ENCODE measurements around the gene DCLK1.

The DCLK1 gene

DNA sequence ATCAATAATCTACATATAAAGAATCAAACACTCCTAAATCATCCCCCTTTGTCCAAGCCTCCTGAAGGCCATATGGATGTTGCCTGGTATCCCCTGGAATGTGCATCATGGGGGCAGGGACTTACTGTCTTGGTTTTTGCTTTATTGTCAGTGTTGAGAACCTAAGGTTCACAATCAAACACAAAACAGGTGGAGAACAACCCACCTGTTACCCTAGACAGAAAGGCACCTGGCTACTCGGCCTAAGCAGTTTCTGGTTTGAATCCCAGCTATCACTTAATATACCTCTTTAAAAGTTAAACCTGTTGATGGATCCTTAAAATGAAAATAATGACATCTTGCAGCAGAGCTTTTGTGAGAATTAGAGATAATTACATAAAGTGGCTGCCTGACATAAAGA, 68.9 kb downstream of the DCLK1 start:
- DNase-seq (ENCODE audit: low read depth), result no peak
- TF ChIP-seq, protein P1, sequence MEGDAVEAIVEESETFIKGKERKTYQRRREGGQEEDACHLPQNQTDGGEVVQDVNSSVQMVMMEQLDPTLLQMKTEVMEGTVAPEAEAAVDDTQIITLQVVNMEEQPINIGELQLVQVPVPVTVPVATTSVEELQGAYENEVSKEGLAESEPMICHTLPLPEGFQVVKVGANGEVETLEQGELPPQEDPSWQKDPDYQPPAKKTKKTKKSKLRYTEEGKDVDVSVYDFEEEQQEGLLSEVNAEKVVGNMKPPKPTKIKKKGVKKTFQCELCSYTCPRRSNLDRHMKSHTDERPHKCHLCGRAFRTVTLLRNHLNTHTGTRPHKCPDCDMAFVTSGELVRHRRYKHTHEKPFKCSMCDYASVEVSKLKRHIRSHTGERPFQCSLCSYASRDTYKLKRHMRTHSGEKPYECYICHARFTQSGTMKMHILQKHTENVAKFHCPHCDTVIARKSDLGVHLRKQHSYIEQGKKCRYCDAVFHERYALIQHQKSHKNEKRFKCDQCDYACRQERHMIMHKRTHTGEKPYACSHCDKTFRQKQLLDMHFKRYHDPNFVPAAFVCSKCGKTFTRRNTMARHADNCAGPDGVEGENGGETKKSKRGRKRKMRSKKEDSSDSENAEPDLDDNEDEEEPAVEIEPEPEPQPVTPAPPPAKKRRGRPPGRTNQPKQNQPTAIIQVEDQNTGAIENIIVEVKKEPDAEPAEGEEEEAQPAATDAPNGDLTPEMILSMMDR (IDR thresholded peaks at IDR 0.05; ENCODE audit: low read depth, low read length, missing control alignments), result no peak
- H3K4me3 ChIP-seq (ENCODE audit: low read depth, low read length), result no peak overlapping the region
- in situ Hi-C loops (cut with HindIII; ENCODE audit: low sequenced_read_pairs), result no loop called here

DNA sequence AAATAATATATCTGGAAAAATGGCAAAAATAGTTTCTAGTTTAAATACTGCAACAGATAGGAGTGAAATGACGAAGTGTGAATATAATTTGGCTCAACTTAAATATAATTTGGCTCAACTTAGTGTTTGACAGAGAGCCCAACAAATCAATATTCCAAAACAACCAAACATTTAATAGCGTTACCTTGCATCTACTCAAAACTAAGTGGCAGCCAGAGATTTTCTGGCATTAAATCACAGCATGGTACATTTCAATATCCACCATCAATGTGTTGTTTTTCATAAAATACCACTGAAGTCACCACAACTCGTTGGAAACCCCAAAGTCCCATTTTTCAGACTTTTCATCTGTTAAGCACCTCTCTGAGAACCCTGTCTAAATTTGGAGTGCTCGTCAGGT, 69.6 kb downstream of the DCLK1 start:
- no peak overlapping the region for H3K4me3 ChIP-seq (ENCODE audit: low read depth, low read length)
- no peak for DNase-seq (ENCODE audit: low read depth)
- in situ Hi-C loops (cut with HindIII; ENCODE audit: low sequenced_read_pairs), result no loop called here
- TF ChIP-seq, protein P1 (IDR thresholded peaks at IDR 0.05; ENCODE audit: low read depth, low read length, missing control alignments), result no peak

DNA sequence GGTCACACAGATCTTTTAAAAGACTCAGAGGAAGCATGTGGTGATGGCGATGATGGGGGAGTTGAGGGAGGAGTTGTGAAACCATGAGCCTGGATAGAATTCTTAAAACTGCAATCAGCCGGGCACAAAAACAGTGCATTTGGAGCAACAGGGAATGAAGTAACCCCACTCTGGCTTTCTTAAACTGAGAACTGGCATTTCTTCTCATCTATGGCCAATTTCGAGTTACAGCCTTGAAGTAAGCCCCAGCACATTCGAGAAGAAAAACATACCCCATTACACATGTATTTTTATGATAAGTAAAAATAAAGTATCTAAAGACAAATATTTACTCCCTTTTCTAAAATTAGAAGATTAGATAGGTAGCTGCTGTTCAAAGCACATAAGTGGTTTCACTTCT, 70.1 kb downstream of the DCLK1 start:
- TF ChIP-seq, protein P1 (IDR thresholded peaks at IDR 0.05; ENCODE audit: low read depth, low read length, missing control alignments), result no peak
- no peak overlapping the region for H3K4me3 ChIP-seq (ENCODE audit: low read depth, low read length)
- no peak for DNase-seq (ENCODE audit: low read depth)
- in situ Hi-C loops (cut with HindIII; ENCODE audit: low sequenced_read_pairs), result no loop called here

DNA sequence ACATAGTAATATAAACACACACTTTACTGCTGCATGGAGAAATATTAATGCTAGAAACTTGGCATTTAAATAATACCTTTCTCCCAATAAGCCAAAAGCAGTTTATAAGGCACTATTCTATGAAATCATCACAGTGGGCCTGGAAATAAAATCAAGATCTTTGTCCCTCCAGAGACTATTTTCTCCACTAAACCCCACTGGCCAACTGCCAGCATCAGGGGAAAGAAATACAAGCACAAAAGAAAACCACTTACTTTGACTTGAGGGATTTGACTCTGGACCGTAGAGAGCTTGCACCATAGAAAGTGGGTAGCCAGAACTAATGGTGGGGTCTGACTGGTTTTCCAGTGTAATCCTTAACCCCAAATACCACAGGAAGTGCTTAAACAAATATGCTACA, 71.9 kb downstream of the DCLK1 start:
- TF ChIP-seq, protein P1 (IDR thresholded peaks at IDR 0.05; ENCODE audit: low read depth, low read length, missing control alignments), result no peak
- peak; percentile 62 for DNase-seq (ENCODE audit: low read depth)
- H3K4me3 ChIP-seq (ENCODE audit: low read depth, low read length), result no peak overlapping the region
- in situ Hi-C loops (cut with HindIII; ENCODE audit: low sequenced_read_pairs), result no loop called here

DNA sequence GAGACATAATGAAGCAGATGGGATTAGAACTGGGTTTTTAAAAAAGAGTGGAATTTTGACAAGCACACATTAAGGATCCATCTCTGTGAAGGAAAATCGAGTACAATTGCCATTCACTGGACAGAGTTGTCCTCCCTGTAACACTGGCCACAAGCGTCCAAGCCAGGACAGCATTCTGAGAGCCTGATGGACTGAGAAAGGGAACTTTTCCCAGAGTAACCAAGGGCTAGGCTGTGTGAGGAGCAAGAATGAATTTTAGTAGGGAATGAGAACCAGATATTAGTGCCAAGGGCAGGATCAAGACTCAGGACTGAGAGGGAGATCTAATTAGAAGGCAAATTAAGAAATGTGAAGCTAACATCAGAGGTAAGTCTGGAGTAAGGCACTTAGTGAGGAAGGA, 73.1 kb downstream of the DCLK1 start:
- in situ Hi-C loops (cut with HindIII; ENCODE audit: low sequenced_read_pairs), result no loop called here
- no peak for DNase-seq (ENCODE audit: low read depth)
- TF ChIP-seq, protein P1 (IDR thresholded peaks at IDR 0.05; ENCODE audit: low read depth, low read length, missing control alignments), result no peak
- no peak overlapping the region for H3K4me3 ChIP-seq (ENCODE audit: low read depth, low read length)

DNA sequence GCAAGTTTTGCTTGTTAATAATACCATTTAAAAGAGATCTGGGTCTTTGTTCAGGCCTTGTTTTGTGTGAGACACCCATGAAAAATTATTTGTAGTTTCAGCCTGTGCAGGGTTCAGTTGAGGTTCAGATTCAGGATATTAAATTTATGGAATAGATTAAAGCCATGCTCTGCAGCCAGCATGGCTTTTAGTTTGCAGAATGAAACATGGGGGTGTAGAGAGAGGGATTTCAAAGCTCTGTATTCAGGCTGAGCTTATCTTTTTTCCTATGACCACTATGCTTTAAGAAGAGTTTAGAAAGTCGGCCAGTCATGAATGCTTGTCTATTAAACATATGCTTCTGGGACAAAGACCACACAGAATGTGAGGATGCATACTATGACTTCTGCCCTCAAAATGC, 73.6 kb downstream of the DCLK1 start:
- H3K4me3 ChIP-seq (ENCODE audit: low read depth, low read length), result no peak overlapping the region
- DNase-seq (ENCODE audit: low read depth), result no peak
- TF ChIP-seq, protein P1 (IDR thresholded peaks at IDR 0.05; ENCODE audit: low read depth, low read length, missing control alignments), result no peak
- in situ Hi-C loops (cut with HindIII; ENCODE audit: low sequenced_read_pairs), result no loop called here

DNA sequence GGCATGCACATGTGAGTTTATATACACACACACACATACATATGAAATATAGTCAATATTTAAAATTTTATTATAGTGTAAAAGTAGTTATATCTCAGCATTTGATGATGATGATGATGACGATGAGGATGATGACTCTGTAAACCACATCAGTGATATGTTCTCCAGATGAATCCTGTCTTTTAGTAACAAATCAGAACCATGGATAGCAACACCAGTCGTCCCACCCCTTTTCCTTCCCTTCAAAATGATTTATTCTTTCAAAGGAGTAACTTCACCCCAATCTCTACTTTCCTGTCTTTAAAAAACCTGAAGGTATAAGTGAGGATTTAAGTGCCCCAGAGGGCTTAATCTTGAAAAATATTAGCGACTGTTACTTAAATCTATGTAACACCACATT, 74.1 kb downstream of the DCLK1 start:
- no peak overlapping the region for H3K4me3 ChIP-seq (ENCODE audit: low read depth, low read length)
- DNase-seq (ENCODE audit: low read depth), result no peak
- TF ChIP-seq, protein P1 (IDR thresholded peaks at IDR 0.05; ENCODE audit: low read depth, low read length, missing control alignments), result no peak
- in situ Hi-C loops (cut with HindIII; ENCODE audit: low sequenced_read_pairs), result no loop called here
